LNCAP (cell line): ENCODE data around the gene VDR.
A peak's percentile ranks its signal among the peaks of the same experiment; 100 is the strongest.

Experiments
- CTCF ChIP-seq: fragments of 450-650 bp; IDR thresholded peaks from 2 replicates; pipeline ENCODE4 v1.5.1; 2017; ENCODE audit warnings: mild to moderate bottlenecking

VDR gene

GRCh38 chr12:47874316-47874715 lies 30.5 kb downstream of the VDR start:
- TF ChIP-seq CTCF, result no peak

- TF ChIP-seq CTCF, result peak; percentile 29; the same call in 1 of the 2 replicates
Measured at GRCh38 chr12:47870175-47870781, 34.5 kb downstream of the VDR start.

- no peak for TF ChIP-seq CTCF
Measured at GRCh38 chr12:47868552-47869031, 36.2 kb downstream of the VDR start.

GRCh38 chr12:47868041-47868440 lies 36.8 kb downstream of the VDR start:
- no peak for TF ChIP-seq CTCF

GRCh38 chr12:47867495-47867941 lies 37.3 kb downstream of the VDR start:
- TF ChIP-seq CTCF, result no peak

- no peak for TF ChIP-seq CTCF
Measured at GRCh38 chr12:47864646-47865235, 40.1 kb downstream of the VDR start.

GRCh38 chr12:47863985-47864384 lies 40.8 kb downstream of the VDR start:
- TF ChIP-seq CTCF, result no peak
